H9 (cell line): ENCODE measurements around the gene C1orf159. TPM values are rescaled to one million over a fixed set of nuclear protein-coding genes. Genes with fewer than 3 reads are reported as not detected.
"Not testable (repeated sequence)": the region's sequence is repeated elsewhere in the genome, so short reads cannot be mapped to it uniquely, and the experiment has no call there.

ENCODE experiments used
- DNase-seq: peaks from one replicate; pipeline ENCODE4 v3.0.0-alpha.2; 2017
- H2AFZ ChIP-seq: one replicate; pipeline ENCODE4 v1.6.1; 2013; ENCODE audit warnings: mild to moderate bottlenecking, low read length, control low read depth, moderate library complexity
- H2AK5ac ChIP-seq: 2 replicates; pipeline ENCODE4 v1.6.1; 2013; ENCODE audit warnings: low read length, control low read depth, mixed read lengths; ENCODE audit not compliant: insufficient read length
- H2BK120ac ChIP-seq: one replicate; pipeline ENCODE4 v1.6.1; 2013; ENCODE audit warnings: low read depth, mild to moderate bottlenecking, low read length, control low read depth, inconsistent platforms; ENCODE audit not compliant: poor library complexity, severe bottlenecking
- H2BK12ac ChIP-seq: 2 replicates; pipeline ENCODE4 v1.6.1; 2013; ENCODE audit warnings: low read length, control low read depth, mixed read lengths, low read depth; ENCODE audit not compliant: insufficient read length
- H2BK15ac ChIP-seq: 2 replicates; pipeline ENCODE4 v1.6.1; 2013; ENCODE audit warnings: low read depth, low read length, control low read depth
- H2BK20ac ChIP-seq: one replicate; pipeline ENCODE4 v1.6.1; 2013; ENCODE audit warnings: low read depth, mild to moderate bottlenecking, low read length, control low read depth, inconsistent platforms; ENCODE audit not compliant: poor library complexity, severe bottlenecking
- H2BK5ac ChIP-seq: 2 replicates; pipeline ENCODE4 v1.6.1; 2013; ENCODE audit warnings: low read length, control low read depth, mixed read lengths; ENCODE audit not compliant: insufficient read length
- H3K14ac ChIP-seq: 2 replicates; pipeline ENCODE4 v1.6.1; 2013; ENCODE audit warnings: low read length, control low read depth; ENCODE audit not compliant: insufficient read depth
- H3K18ac ChIP-seq: 2 replicates; pipeline ENCODE4 v1.6.1; 2013; ENCODE audit warnings: low read depth, mild to moderate bottlenecking, mixed read lengths, low read length, control low read depth; ENCODE audit not compliant: insufficient read length
- H3K23ac ChIP-seq: 2 replicates; pipeline ENCODE4 v1.6.1; 2013; ENCODE audit warnings: low read length, control low read depth, mixed read lengths, low read depth; ENCODE audit not compliant: insufficient read length
- H3K23me2 ChIP-seq: 2 replicates; pipeline ENCODE4 v1.6.1; 2013; ENCODE audit warnings: low read depth, mild to moderate bottlenecking, mixed read lengths, low read length, control low read depth; ENCODE audit not compliant: insufficient read length, poor library complexity, severe bottlenecking
- H3K27ac ChIP-seq: 2 replicates; pipeline ENCODE4 v1.5.1; 2013; ENCODE audit warnings: low read length, control low read depth, mixed read lengths, low read depth; ENCODE audit not compliant: insufficient read length
- H3K27me3 ChIP-seq: 2 replicates; pipeline ENCODE4 v1.6.1; 2013; ENCODE audit warnings: low read length, control low read depth, inconsistent platforms; ENCODE audit not compliant: insufficient read depth
- H3K4ac ChIP-seq: 2 replicates; pipeline ENCODE4 v1.6.1; 2013; ENCODE audit warnings: low read depth, mild to moderate bottlenecking, control low read depth, inconsistent platforms, low read length, moderate library complexity
- H3K4me1 ChIP-seq: 2 replicates; pipeline ENCODE4 v1.6.1; 2013; ENCODE audit warnings: low read length, control low read depth, inconsistent platforms; ENCODE audit not compliant: insufficient read depth
- H3K4me2 ChIP-seq: 2 replicates; pipeline ENCODE4 v1.6.1; 2013; ENCODE audit warnings: low read length, control low read depth, mixed read lengths; ENCODE audit not compliant: insufficient read length, insufficient read depth
- H3K56ac ChIP-seq: 2 replicates; pipeline ENCODE4 v1.6.1; 2013; ENCODE audit warnings: low read depth, mild to moderate bottlenecking, mixed read lengths, low read length, control low read depth; ENCODE audit not compliant: insufficient read length
- H3K79me1 ChIP-seq: 2 replicates; pipeline ENCODE4 v1.6.1; 2013; ENCODE audit warnings: low read depth, mild to moderate bottlenecking, moderate library complexity, low read length, control low read depth, inconsistent platforms; ENCODE audit not compliant: insufficient read depth, poor library complexity, severe bottlenecking
- H3K79me2 ChIP-seq: 2 replicates; pipeline ENCODE4 v1.6.1; 2013; ENCODE audit warnings: low read length, control low read depth, inconsistent platforms; ENCODE audit not compliant: insufficient read depth
- H3K9ac ChIP-seq: 2 replicates; pipeline ENCODE4 v1.6.1; 2013; ENCODE audit warnings: low read length, control low read depth, mixed read lengths; ENCODE audit not compliant: insufficient read length; ENCODE audit errors: extremely low read depth
- H3K9me3 ChIP-seq: one replicate; pipeline ENCODE4 v1.6.1; 2013; ENCODE audit warnings: low read depth, low read length, inconsistent platforms; ENCODE audit not compliant: control insufficient read depth
- H3T11ph ChIP-seq: one replicate; pipeline ENCODE4 v1.6.1; 2013; ENCODE audit warnings: mild to moderate bottlenecking, low read length, control low read depth, inconsistent platforms
- H4K20me1 ChIP-seq: one replicate; pipeline ENCODE4 v1.6.1; 2013; ENCODE audit not compliant: control insufficient read depth, insufficient read length, insufficient read depth
- H4K5ac ChIP-seq: 2 replicates; pipeline ENCODE4 v1.6.1; 2013; ENCODE audit warnings: low read depth, mild to moderate bottlenecking, mixed read lengths, low read length, control low read depth; ENCODE audit not compliant: insufficient read length
- H4K8ac ChIP-seq: replicated peaks from 2 replicates; pipeline ENCODE4 v1.6.1; 2013; ENCODE audit warnings: low read length, control low read depth, mixed read lengths, low read depth; ENCODE audit not compliant: insufficient read length
- H4K91ac ChIP-seq: 2 replicates; pipeline ENCODE4 v1.6.1; 2013; ENCODE audit warnings: low read depth, mild to moderate bottlenecking, moderate library complexity, mixed read lengths, low read length, control low read depth; ENCODE audit not compliant: insufficient read length
- H3K27ac Mint-ChIP-seq, 3 experiments: 2 replicates in 2 of 3; 3 replicates in 1 of 3; pipeline ENCODE4 v1.8.0; 2020 to 2021; ENCODE audit warnings: mixed read lengths in 3 of 3, mild to moderate bottlenecking in 1 of 3, moderate library complexity in 1 of 3
- H3K27me3 Mint-ChIP-seq: 2 replicates; pipeline ENCODE4 v1.8.0; 2021; ENCODE audit warnings: low read depth, mild to moderate bottlenecking, moderate library complexity, mixed read lengths
- H3K36me3 Mint-ChIP-seq, 3 experiments: 2 replicates in 2 of 3; 3 replicates in 1 of 3; pipeline ENCODE4 v1.8.0; 2020 to 2021; ENCODE audit warnings: low read depth in 3 of 3, mixed read lengths in 3 of 3; ENCODE audit not compliant: insufficient read depth in 1 of 3
- H3K4me1 Mint-ChIP-seq, 2 experiments: 2 replicates each; pipeline ENCODE4 v1.8.0; 2020; ENCODE audit warnings: mixed read lengths in 2 of 2
- H3K4me3 Mint-ChIP-seq, 2 experiments: 2 replicates in 1 of 2; 3 replicates in 1 of 2; pipeline ENCODE4 v1.8.0; 2020 to 2021; ENCODE audit warnings: mild to moderate bottlenecking in 2 of 2, mixed read lengths in 2 of 2, moderate library complexity in 1 of 2
- H3K9me3 Mint-ChIP-seq, 2 experiments: 2 replicates in 1 of 2; 3 replicates in 1 of 2; pipeline ENCODE4 v1.8.0; 2020; ENCODE audit warnings: mild to moderate bottlenecking in 2 of 2, mixed read lengths in 2 of 2, moderate library complexity in 1 of 2
- WGBS: extraction: QIAGEN DNeasy Blood & Tissue Kit; methylation state at CpG from one replicate; pipeline ENCODE4 v1.1.7; 2013; ENCODE audit warnings: missing lambda C conversion rate, low lambda C conversion rate, mixed read lengths; ENCODE audit not compliant: insufficient read length; ENCODE audit errors: extremely low coverage; 5-methylcytosine and 5-hydroxymethylcytosine counted together
- total RNA-seq: library from RNA; stranded (reverse); gene quantifications from 2 replicates; pipeline ENCODE4 v1.2.1, GENCODE V29; 2021
- TF ChIP-seq, protein P1 (sequence below): fragments of 200-600 bp; sonication (generic); conservative IDR thresholded peaks from 3 replicates; pipeline ENCODE4 v1.8.0; 2021; ENCODE audit warnings: antibody characterized with exemption, mild to moderate bottlenecking

C1orf159 gene
- total RNA-seq, 1 experiment from 2014 or later, result 12.3 TPM

DNA sequence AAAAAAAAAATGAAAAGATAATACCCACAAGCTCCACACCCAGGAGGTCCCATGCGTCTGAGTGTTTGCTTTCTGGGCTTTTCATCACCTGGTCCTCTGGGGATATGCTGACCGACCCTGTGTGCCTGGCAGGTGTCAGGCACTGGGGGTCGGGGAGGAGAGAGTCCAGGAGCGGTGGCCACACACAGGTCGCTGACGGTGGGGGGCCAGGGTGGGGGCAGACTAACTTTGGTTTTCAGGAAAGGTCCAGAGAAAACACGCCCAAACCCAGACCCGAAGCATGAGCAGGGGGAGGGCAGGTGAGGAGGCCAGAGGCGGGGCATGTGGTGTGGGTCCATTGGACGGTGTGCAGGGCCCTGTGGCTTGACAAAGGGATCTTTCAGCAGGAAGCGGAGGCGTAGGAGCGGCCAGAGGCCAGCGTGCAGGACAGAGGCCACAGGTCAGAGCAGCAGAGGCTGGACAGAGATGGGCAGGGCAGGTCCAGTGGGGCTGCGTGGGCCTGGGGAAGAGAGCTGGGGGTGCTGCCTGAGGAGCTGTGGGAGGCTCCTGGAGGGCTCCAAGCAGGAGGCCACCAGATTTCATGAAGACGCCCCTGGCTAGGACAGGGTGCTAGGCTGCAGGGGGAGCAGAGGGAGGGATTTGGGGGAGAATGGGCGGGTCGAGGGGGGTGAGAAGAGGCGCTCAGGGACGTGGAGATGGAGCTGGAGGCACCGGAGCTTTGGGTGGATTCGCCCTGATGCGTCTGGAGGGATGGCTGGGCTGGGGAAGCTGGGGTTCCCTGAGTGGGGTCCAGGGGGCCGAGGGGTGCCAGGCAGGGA is 57.6 kb downstream of the C1orf159 start:
- no peak overlapping the region for H4K5ac ChIP-seq
- Mint-ChIP-seq H3K27ac (no peak overlapping the region), H3K4me1 (peaks cover 12 to 17% of the 10 kb centered on the region in 2 experiments), H3K9me3 (no peaks in the 10 kb centered on the region), H3K36me3 (peaks cover 0 to 17% (median 14%) of the 10 kb centered on the region in 3 experiments; a peak in 5 of 7 replicates), H3K27me3 (peaks cover 64% of the 10 kb centered on the region), H3K4me3 (peak overlapping the region; percentile 71 to 86)
- H3K4me2 ChIP-seq, result peak overlapping the region; percentile 53
- no peak overlapping the region for H2AK5ac ChIP-seq
- H3K79me1 ChIP-seq, result no peaks in the 10 kb centered on the region
- no peak overlapping the region for H2BK12ac ChIP-seq
- H3K23ac ChIP-seq, result no peak overlapping the region
- DNase-seq, result no peak
- H3K9me3 ChIP-seq, result no peaks in the 10 kb centered on the region
- no peak overlapping the region for H3K27ac ChIP-seq
- H2BK5ac ChIP-seq, result no peak overlapping the region
- peaks cover 6% of the 10 kb centered on the region; the same call in 1 of the 2 replicates for H3K27me3 ChIP-seq
- H2BK15ac ChIP-seq, result no peak overlapping the region
- H3K23me2 ChIP-seq, result peaks cover 8% of the 10 kb centered on the region
- no peak overlapping the region for H3K56ac ChIP-seq
- TF ChIP-seq, protein P1, sequence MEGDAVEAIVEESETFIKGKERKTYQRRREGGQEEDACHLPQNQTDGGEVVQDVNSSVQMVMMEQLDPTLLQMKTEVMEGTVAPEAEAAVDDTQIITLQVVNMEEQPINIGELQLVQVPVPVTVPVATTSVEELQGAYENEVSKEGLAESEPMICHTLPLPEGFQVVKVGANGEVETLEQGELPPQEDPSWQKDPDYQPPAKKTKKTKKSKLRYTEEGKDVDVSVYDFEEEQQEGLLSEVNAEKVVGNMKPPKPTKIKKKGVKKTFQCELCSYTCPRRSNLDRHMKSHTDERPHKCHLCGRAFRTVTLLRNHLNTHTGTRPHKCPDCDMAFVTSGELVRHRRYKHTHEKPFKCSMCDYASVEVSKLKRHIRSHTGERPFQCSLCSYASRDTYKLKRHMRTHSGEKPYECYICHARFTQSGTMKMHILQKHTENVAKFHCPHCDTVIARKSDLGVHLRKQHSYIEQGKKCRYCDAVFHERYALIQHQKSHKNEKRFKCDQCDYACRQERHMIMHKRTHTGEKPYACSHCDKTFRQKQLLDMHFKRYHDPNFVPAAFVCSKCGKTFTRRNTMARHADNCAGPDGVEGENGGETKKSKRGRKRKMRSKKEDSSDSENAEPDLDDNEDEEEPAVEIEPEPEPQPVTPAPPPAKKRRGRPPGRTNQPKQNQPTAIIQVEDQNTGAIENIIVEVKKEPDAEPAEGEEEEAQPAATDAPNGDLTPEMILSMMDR, result no peak
- H3K4me1 ChIP-seq, result no peaks in the 10 kb centered on the region
- no peak overlapping the region for H3K18ac ChIP-seq
- no peak overlapping the region for H3K4ac ChIP-seq
- WGBS, result no CpG with 5 or more reads among the region's 24 CpGs
- H3K9ac ChIP-seq, result no peak overlapping the region
- H2AFZ ChIP-seq, result no peak overlapping the region
- no peak overlapping the region for H3K14ac ChIP-seq
- H2BK120ac ChIP-seq, result no peak overlapping the region
- H4K91ac ChIP-seq, result no peak overlapping the region
- H2BK20ac ChIP-seq, result no peak overlapping the region
- no peak overlapping the region for H3T11ph ChIP-seq
- H3K79me2 ChIP-seq, result no peaks in the 10 kb centered on the region
- no peak overlapping the region for H4K8ac ChIP-seq
- no peaks in the 10 kb centered on the region for H4K20me1 ChIP-seq

GRCh38 chr1:1057769-1058087 is 58.2 kb downstream of the C1orf159 start:
- H4K20me1 ChIP-seq, H2AK5ac ChIP-seq, H3T11ph ChIP-seq, H3K27ac ChIP-seq, H3K18ac ChIP-seq, H3K9me3 Mint-ChIP-seq, H4K5ac ChIP-seq, H3K79me2 ChIP-seq, H2BK20ac ChIP-seq, H3K23me2 ChIP-seq, H2BK5ac ChIP-seq, H2BK15ac ChIP-seq, H2BK12ac ChIP-seq, H3K4ac ChIP-seq, H3K4me2 ChIP-seq, H3K23ac ChIP-seq, H2AFZ ChIP-seq, DNase-seq, H3K9me3 ChIP-seq, H3K9ac ChIP-seq, H2BK120ac ChIP-seq, H3K79me1 ChIP-seq, H3K14ac ChIP-seq, H4K8ac ChIP-seq, H3K4me1 ChIP-seq, H3K27ac Mint-ChIP-seq, H4K91ac ChIP-seq, H3K56ac ChIP-seq, H3K27me3 ChIP-seq: not testable (repeated sequence)
- H3K36me3 Mint-ChIP-seq, result peaks cover 2 to 22% (median 20%) of the 10 kb centered on the region in 3 experiments
- peaks cover 12 to 17% of the 10 kb centered on the region in 2 experiments for H3K4me1 Mint-ChIP-seq
- WGBS, result no CpG with 5 or more reads among the region's 15 CpGs
- H3K4me3 Mint-ChIP-seq, result peak overlapping the region in 1 of 2 experiments; percentile 86; a peak in 2 of 5 replicates
- H3K27me3 Mint-ChIP-seq, result peaks cover 59% of the 10 kb centered on the region
